Stomach (tissue), 4 donors: ENCODE results near the gene NCAPG.

Experiments
- CTCF ChIP-seq, 7 experiments: fragments of 450-650 bp in 4 of 7; fragments of 200-600 bp in 3 of 7; sonication (generic) in 3 of 7; IDR thresholded peaks; one replicate each; pipeline ENCODE4 v1.5.1; 2016 to 2019; ENCODE audit warnings: antibody characterized with exemption in 7 of 7, control low read depth in 2 of 7, mild to moderate bottlenecking in 1 of 7
- EP300 ChIP-seq: sonication (generic); formaldehyde crosslinking; IDR thresholded peaks from one replicate; pipeline ENCODE4 v1.6.1; 2017; ENCODE audit warnings: antibody characterized with exemption

- TF ChIP-seq CTCF (IDR thresholded peaks at IDR 0.05) (no peak), EP300 (no peak)
These were observed 21.8 kb upstream of the NCAPG start for GRCh38 chr4:17788956-17789355.
